ENCODE data around the gene COX7A2. TPM values are rescaled to one million over a fixed set of nuclear protein-coding genes. Genes with fewer than 3 reads are reported as not detected.
A peak's percentile ranks its signal among the peaks of the same experiment; 100 is the strongest.

Gene COX7A2
- total and polyA plus RNA-seq, 2 of the 4 experiments (the other 2 are of a cell fraction), result 174 to 776 TPM

DNA sequence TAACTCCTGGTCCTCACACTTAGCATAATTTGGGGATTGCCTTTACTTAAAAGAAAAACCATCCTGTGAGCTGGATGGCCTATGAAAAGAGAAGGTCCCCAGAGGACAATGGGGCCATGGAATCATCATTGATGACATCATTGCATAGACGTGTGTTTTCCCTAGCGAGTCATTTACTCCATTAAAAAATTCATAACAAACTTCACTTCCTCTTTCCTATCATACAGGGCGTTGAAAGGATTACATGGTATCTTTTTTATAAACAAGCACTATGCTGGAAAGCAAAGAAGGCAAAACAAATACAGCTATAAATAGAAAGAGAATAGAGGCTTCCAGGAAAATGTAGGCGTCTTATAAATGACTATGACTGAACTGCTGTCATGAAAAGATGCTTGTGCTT lies 26.4 kb downstream of the COX7A2 start:
- Histone ChIP-seq H3K4me2 (ENCODE audit: low read depth, low read length) (peak overlapping the region; percentile 22; the same call in 1 of the 2 replicates), H3K56ac (ENCODE audit: extremely low read depth, insufficient read depth, low read length) (no peak overlapping the region), H2BK20ac (ENCODE audit: low read depth, low read length) (peak overlapping the region; percentile 52; the same call in 1 of the 2 replicates), H3K9ac (ENCODE audit: low read depth, low read length) (no peak overlapping the region), H3K18ac (ENCODE audit: low read depth, low read length) (peak overlapping the region; percentile 48; the same call in 1 of the 2 replicates), H3K36me3 (ENCODE audit: control insufficient read depth, insufficient read depth, low read length) (no peaks in the 10 kb centered on the region), H3K23ac (ENCODE audit: low read depth, low read length) (no peak overlapping the region), H2AK9ac (replicated peaks; ENCODE audit: low read depth, low read length, poor library complexity) (no peak overlapping the region), H4K5ac (ENCODE audit: low read depth, low read length) (no peak overlapping the region), H3K27me3 (ENCODE audit: control insufficient read depth, insufficient read depth, low read length) (no peaks in the 10 kb centered on the region), H2BK15ac (ENCODE audit: low read depth, low read length) (peak overlapping the region; percentile 27; the same call in 1 of the 3 replicates), H3K27ac (ENCODE audit: insufficient read depth, low read length) (no peak overlapping the region), H3K79me1 (ENCODE audit: low read depth in 1 of 2, low read length in 2 of 2) (no peaks in the 10 kb centered on the region), H2AK5ac (ENCODE audit: low read depth, low read length) (peak overlapping the region; percentile 24; the same call in 1 of the 2 replicates), H3K14ac (replicated peaks; ENCODE audit: low read depth, low read length) (0 out of 2 replicates have a peak overlapping the region, but pooled peaks have one; percentile 0), H3K4ac (ENCODE audit: low read depth, low read length) (peak overlapping the region; percentile 13; the same call in 1 of the 2 replicates), H3K9me3 (ENCODE audit: control insufficient read depth, insufficient read depth, low read length) (no peaks in the 10 kb centered on the region), H4K20me1 (ENCODE audit: insufficient read depth, low read length) (no peaks in the 10 kb centered on the region), H2BK5ac (ENCODE audit: low read depth, low read length, poor library complexity, severe bottlenecking) (peak overlapping the region; percentile 4), H3K4me3 (ENCODE audit: insufficient read depth, low read depth, low read length) (no peak overlapping the region), H3K4me1 (ENCODE audit: control insufficient read depth, insufficient read depth, low read length) (peaks cover 7% of the 10 kb centered on the region; the same call in 1 of the 2 replicates), H4K8ac (ENCODE audit: low read depth in 2 of 2, low read length in 2 of 2) (peak overlapping the region in 1 of 2 experiments; percentile 7; a peak in 1 of 4 replicates), H4K91ac (ENCODE audit: insufficient read depth, low read depth, low read length) (no peak overlapping the region), H2AFZ (replicated peaks; ENCODE audit: low read length, poor library complexity) (no peak overlapping the region), H3K9me1 (ENCODE audit: insufficient read depth, low read length) (0 out of 2 replicates have a peak, but pooled peaks cover 2% of the 10 kb centered on the region), H2BK120ac (ENCODE audit: low read depth, low read length) (peak overlapping the region; percentile 17; the same call in 1 of the 2 replicates)
- dilution Hi-C loops (cut with HindIII; ENCODE audit: low sequenced_read_pairs, unreplicated experiment), result no loop called here
- POLR2A ChIA-PET (ENCODE audit: unreplicated experiment), result no interaction called here
- TF ChIP-seq, protein P1, sequence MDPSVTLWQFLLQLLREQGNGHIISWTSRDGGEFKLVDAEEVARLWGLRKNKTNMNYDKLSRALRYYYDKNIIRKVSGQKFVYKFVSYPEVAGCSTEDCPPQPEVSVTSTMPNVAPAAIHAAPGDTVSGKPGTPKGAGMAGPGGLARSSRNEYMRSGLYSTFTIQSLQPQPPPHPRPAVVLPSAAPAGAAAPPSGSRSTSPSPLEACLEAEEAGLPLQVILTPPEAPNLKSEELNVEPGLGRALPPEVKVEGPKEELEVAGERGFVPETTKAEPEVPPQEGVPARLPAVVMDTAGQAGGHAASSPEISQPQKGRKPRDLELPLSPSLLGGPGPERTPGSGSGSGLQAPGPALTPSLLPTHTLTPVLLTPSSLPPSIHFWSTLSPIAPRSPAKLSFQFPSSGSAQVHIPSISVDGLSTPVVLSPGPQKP (IDR thresholded peaks at IDR 0.05; ENCODE audit: borderline replicate concordance, low read depth, low read length), result no peak
- TF ChIP-seq SMC3 (IDR thresholded peaks at IDR 0.05; ENCODE audit: low read depth, low read length) (no peak), MAFK (IDR thresholded peaks at IDR 0.05; ENCODE audit: low read depth, low read length) (no peak), POLR2A (IDR thresholded peaks at IDR 0.05; ENCODE audit: low read depth, low read length) (no peak), BHLHE40 (IDR thresholded peaks at IDR 0.05; ENCODE audit: low read depth, low read length) (no peak), RFX5 (IDR thresholded peaks at IDR 0.05; ENCODE audit: low read depth, low read length) (no peak), RAD21 (IDR thresholded peaks at IDR 0.05; ENCODE audit: low read length) (no peak), RCOR1 (IDR thresholded peaks at IDR 0.05; ENCODE audit: insufficient replicate concordance, low read length) (no peak), MXI1 (IDR thresholded peaks at IDR 0.05; ENCODE audit: borderline replicate concordance, low read depth, low read length) (no peak), MAZ (IDR thresholded peaks at IDR 0.05; ENCODE audit: borderline replicate concordance, low read depth, low read length) (no peak)
- TF ChIP-seq, protein P2, sequence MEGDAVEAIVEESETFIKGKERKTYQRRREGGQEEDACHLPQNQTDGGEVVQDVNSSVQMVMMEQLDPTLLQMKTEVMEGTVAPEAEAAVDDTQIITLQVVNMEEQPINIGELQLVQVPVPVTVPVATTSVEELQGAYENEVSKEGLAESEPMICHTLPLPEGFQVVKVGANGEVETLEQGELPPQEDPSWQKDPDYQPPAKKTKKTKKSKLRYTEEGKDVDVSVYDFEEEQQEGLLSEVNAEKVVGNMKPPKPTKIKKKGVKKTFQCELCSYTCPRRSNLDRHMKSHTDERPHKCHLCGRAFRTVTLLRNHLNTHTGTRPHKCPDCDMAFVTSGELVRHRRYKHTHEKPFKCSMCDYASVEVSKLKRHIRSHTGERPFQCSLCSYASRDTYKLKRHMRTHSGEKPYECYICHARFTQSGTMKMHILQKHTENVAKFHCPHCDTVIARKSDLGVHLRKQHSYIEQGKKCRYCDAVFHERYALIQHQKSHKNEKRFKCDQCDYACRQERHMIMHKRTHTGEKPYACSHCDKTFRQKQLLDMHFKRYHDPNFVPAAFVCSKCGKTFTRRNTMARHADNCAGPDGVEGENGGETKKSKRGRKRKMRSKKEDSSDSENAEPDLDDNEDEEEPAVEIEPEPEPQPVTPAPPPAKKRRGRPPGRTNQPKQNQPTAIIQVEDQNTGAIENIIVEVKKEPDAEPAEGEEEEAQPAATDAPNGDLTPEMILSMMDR (conservative IDR thresholded peaks at IDR 0.05; ENCODE audit: low read depth, low read length), result no peak
- TF ChIP-seq, protein P3, sequence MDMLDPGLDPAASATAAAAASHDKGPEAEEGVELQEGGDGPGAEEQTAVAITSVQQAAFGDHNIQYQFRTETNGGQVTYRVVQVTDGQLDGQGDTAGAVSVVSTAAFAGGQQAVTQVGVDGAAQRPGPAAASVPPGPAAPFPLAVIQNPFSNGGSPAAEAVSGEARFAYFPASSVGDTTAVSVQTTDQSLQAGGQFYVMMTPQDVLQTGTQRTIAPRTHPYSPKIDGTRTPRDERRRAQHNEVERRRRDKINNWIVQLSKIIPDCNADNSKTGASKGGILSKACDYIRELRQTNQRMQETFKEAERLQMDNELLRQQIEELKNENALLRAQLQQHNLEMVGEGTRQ (IDR thresholded peaks at IDR 0.05; ENCODE audit: low read depth, low read length), result no peak
- CTCF ChIA-PET, result no interaction called here
- in situ Hi-C loops (cut with MboI; ENCODE audit: low sequenced_read_pairs), result loop anchor here (5.0 to 10.0 kb wide), 3 partner anchors 1235 to 1542 kb away; no protein-coding TSS in a partner anchor
- no CpG with 5 or more reads among the region's 4 CpGs for WGBS, 2 experiments (ENCODE audit: extremely low coverage in 2 of 2, insufficient read length in 1 of 2)
- intact Hi-C loops (cut with micrococcal nuclease), result no loop called here
- DNase-seq (peak; percentile 88), ATAC-seq (ENCODE audit: low read depth) (peak; percentile 90)
- BruUV-seq (replicated peaks), result no TSS peak
